ENCODE data around the gene FAM193A. TPM values are rescaled to one million over a fixed set of nuclear protein-coding genes. Genes with fewer than 3 reads are reported as not detected.

Gene FAM193A
- polyA plus RNA-seq, 1 donor (not counting 4 experiments of a cell fraction or from before 2014, with no cell fraction given), result 3.6 TPM

- DNase-seq (ENCODE audit: low read depth, low spot score), result no peak
- Histone ChIP-seq H3K4me1 (ENCODE audit: control insufficient read depth, extremely low read depth, insufficient read depth, low read length) (peaks cover 4% of the 10 kb centered on the region), H3K9me1 (ENCODE audit: control insufficient read depth, extremely low read depth, insufficient read depth, low read length) (no peaks in the 10 kb centered on the region), H3K36me3 (ENCODE audit: control insufficient read depth in 2 of 2, extremely low read depth in 1 of 2, insufficient read depth in 2 of 2, low read length in 2 of 2) (no peaks in the 10 kb centered on the region), H3K79me2 (ENCODE audit: control insufficient read depth, insufficient read depth, low read length) (no peaks in the 10 kb centered on the region), H3K4me3 (ENCODE audit: control insufficient read depth in 2 of 3, extremely low read depth in 1 of 3, insufficient read depth in 2 of 3, low read depth in 1 of 3, low read length in 3 of 3) (no peak overlapping the region), H3K27me3 (ENCODE audit: control insufficient read depth, extremely low read depth, insufficient read depth, low read length) (no peaks in the 10 kb centered on the region), H3K9me3 (ENCODE audit: control insufficient read depth, low read depth, low read length) (no peaks in the 10 kb centered on the region), H2AFZ (ENCODE audit: control insufficient read depth, low read length) (no peak overlapping the region), H4K20me1 (ENCODE audit: control insufficient read depth, extremely low read depth, insufficient read depth, low read length) (no peaks in the 10 kb centered on the region), H3K4me2 (ENCODE audit: control insufficient read depth, extremely low read depth, insufficient read depth, low read depth, low read length) (no peak overlapping the region), H3K27ac (ENCODE audit: control insufficient read depth, insufficient read depth, low read length) (no peak overlapping the region), H3K9ac (ENCODE audit: control insufficient read depth, extremely low read depth, insufficient read depth, low read length) (no peak overlapping the region)
- TF ChIP-seq EZH2 (IDR thresholded peaks at IDR 0.05; ENCODE audit: low read length) (no peak), CTCF (optimal IDR thresholded peaks at IDR 0.05 in 1 of 3, IDR thresholded peaks at IDR 0.05 in 1 of 3, conservative IDR thresholded peaks at IDR 0.05 in 1 of 3; ENCODE audit: extremely low read depth in 1 of 3, insufficient read depth in 2 of 3, low read length in 3 of 3) (no peak)
- dilution Hi-C loops (cut with MboI; ENCODE audit: extremely low pct_ligation_motif_present, low sequenced_read_pairs), result no loop called here
- no peak for FAIRE-seq
Measured at GRCh38 chr4:2768124-2768523, 231.7 kb downstream of the FAM193A start.

- dilution Hi-C loops (cut with MboI; ENCODE audit: extremely low pct_ligation_motif_present, low sequenced_read_pairs), result no loop called here
- Histone ChIP-seq H3K9me3 (ENCODE audit: control insufficient read depth, low read depth, low read length) (no peaks in the 10 kb centered on the region), H3K9ac (ENCODE audit: control insufficient read depth, extremely low read depth, insufficient read depth, low read length) (no peak overlapping the region), H2AFZ (ENCODE audit: control insufficient read depth, low read length) (no peak overlapping the region), H3K27ac (ENCODE audit: control insufficient read depth, insufficient read depth, low read length) (no peak overlapping the region), H3K79me2 (ENCODE audit: control insufficient read depth, insufficient read depth, low read length) (no peaks in the 10 kb centered on the region), H3K36me3 (ENCODE audit: control insufficient read depth in 2 of 2, extremely low read depth in 1 of 2, insufficient read depth in 2 of 2, low read length in 2 of 2) (no peaks in the 10 kb centered on the region), H3K4me2 (ENCODE audit: control insufficient read depth, extremely low read depth, insufficient read depth, low read depth, low read length) (no peak overlapping the region), H3K4me1 (ENCODE audit: control insufficient read depth, extremely low read depth, insufficient read depth, low read length) (peaks cover under 1% of the 10 kb centered on the region), H3K9me1 (ENCODE audit: control insufficient read depth, extremely low read depth, insufficient read depth, low read length) (no peaks in the 10 kb centered on the region), H4K20me1 (ENCODE audit: control insufficient read depth, extremely low read depth, insufficient read depth, low read length) (no peaks in the 10 kb centered on the region), H3K27me3 (ENCODE audit: control insufficient read depth, extremely low read depth, insufficient read depth, low read length) (no peaks in the 10 kb centered on the region), H3K4me3 (ENCODE audit: control insufficient read depth in 2 of 3, extremely low read depth in 1 of 3, insufficient read depth in 2 of 3, low read depth in 1 of 3, low read length in 3 of 3) (no peak overlapping the region)
- DNase-seq (ENCODE audit: low read depth, low spot score) (no peak), FAIRE-seq (no peak)
- TF ChIP-seq CTCF (optimal IDR thresholded peaks at IDR 0.05 in 1 of 3, IDR thresholded peaks at IDR 0.05 in 1 of 3, conservative IDR thresholded peaks at IDR 0.05 in 1 of 3; ENCODE audit: extremely low read depth in 1 of 3, insufficient read depth in 2 of 3, low read length in 3 of 3) (no peak), EZH2 (IDR thresholded peaks at IDR 0.05; ENCODE audit: low read length) (no peak)
Measured at GRCh38 chr4:2768921-2769336, 232.5 kb downstream of the FAM193A start.
